Activated T-cell treated with anti-CD3 and anti-CD28 coated beads for 48 hours (primary cell): ENCODE results near the gene MUSTN1.

ENCODE experiments used
- DNase-seq: peaks from one replicate; pipeline ENCODE4 v3.0.0-alpha.2; 2020; ENCODE audit warnings: low read depth

MUSTN1 gene

GRCh38 chr3:52834871-52835501, at the start of gene MUSTN1:
Gene MUSTN1 (minus strand): TSS chr3:52835019. CDS start chr3:52834948, 71 bp downstream.
- DNase-seq: no peak

- DNase-seq: no peak
Measured at GRCh38 chr3:52882377-52882776, 47.6 kb upstream of the MUSTN1 start.

- DNase-seq: no peak
Measured at GRCh38 chr3:52881871-52882270, 47.1 kb upstream of the MUSTN1 start.

DNA sequence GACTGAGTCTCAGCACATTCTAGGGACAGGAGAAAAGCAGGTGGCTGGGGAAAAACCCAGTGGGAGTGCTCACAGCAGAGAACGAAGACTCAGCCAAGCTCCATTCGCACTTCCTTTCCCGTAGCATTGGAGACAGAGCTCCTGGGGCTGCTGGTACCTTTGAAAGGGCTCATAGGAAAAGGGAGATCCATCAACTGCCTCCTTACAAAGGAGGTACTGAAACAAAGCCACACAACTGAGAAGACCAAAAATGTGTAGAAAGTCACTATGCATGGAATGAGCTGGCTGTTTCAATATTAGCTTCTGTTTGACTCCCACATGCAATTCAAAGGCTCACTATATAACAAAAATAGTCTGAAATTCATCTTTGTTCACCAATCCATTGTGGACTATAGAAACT, 45.7 kb upstream of the MUSTN1 start:
- DNase-seq: no peak

DNA sequence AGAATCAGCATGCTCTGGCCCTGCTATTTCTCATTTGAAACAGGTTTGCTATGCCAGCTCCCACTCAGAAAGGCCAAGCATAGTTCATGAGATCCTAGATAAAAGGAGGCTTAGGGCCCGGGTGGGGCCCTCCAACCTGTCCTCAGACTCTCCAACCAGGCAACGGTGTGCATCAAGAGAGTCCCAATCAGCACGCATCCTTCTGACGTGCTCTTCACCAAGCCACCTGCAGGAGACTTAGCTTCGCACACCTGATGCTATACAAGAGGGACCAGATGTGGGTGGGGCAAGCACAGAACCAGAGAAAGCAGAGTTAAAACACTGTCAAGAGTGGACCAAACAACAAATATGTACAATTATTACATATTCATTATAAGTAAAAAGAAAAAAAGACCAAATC, 45.2 kb upstream of the MUSTN1 start:
- no peak for DNase-seq

- DNase-seq: no peak
Measured at GRCh38 chr3:52879581-52879980, 44.8 kb upstream of the MUSTN1 start.

GRCh38 chr3:52879090-52879489, 44.3 kb upstream of the MUSTN1 start:
- DNase-seq: no peak

DNA sequence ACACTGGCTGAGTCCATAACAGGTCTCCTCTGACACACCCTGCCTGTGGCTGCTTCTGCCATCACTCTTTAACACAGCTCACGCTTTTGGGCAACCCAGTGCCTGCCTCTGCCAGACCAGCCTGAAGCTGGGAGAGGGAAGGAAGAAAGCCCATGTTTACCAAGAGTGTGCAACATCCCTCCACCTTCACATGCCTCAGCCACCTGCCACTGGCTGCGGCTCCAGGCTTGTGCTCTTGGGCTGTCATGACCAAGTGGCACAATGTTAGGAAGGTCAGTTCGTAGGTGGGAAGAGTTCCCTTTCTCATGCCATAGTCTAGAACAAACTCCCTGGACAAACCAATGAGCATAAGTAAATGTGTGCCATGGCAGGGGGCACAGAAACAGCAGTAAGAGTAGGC, 42.3 kb upstream of the MUSTN1 start:
- DNase-seq: no peak

GRCh38 chr3:52874864-52875587, 40.2 kb upstream of the MUSTN1 start:
- DNase-seq: no peak

GRCh38 chr3:52874160-52874701, 39.4 kb upstream of the MUSTN1 start:
- DNase-seq: no peak

GRCh38 chr3:52873433-52874159, 38.8 kb upstream of the MUSTN1 start:
- no peak for DNase-seq

DNA sequence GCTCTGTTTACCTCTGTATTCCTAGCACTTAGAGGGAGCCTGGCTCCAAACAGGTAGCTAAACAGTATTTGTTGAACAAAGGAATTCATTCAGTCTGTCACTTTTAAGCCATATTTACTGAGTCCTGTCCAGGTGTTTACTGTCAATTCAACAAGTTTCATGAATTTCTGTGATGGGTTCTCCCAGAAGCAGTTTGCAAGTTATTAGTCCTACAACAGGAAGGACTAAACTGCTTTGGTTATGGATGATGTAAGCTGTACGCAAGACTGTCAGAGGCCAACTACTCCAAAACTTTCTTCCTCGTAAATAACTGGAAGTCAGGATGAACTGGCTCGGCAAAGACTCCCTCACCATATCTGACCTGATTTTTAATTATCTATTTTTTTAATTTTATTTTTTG, 37.4 kb upstream of the MUSTN1 start:
- DNase-seq: no peak

DNA sequence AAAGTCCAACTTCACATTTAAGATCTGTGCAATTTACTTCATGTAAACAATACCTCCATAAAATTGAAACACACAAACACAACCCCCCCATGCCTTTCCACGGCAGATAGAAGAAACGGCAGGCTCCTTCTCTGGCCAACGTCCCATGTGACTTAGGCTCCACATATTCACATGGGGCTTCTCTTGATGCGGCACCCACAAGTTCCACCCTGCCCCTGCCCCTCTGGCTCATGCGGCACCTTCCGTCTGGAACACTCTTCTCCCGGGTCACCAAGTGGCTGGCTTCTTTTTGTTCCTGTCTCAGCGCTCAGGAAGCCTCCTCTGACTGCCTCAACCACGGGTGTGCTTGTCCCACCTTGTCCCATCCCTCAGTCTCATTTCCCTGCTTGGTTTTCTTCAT, 36.9 kb upstream of the MUSTN1 start:
- no peak for DNase-seq

- DNase-seq: no peak
Measured at GRCh38 chr3:52870471-52870870, 35.7 kb upstream of the MUSTN1 start.

DNA sequence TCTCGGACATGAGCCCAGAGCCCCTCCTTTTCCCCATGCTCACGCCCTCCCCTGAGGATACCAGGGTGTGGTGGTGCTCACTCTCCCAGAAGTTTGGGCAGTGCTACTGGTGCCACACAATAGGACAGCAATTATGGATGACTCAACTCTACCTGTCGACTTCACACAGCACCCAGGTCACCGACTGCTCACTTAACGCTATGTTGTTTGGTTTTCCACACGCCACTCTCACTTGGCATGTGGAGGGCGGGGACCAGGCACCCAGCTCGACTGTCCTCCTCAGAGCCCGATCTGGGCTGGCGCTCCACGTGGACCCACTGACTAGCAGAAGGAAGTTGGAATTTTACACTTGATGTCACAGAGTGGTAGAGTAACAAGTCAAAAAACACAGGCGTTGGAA, 31.6 kb upstream of the MUSTN1 start:
- DNase-seq: no peak

DNA sequence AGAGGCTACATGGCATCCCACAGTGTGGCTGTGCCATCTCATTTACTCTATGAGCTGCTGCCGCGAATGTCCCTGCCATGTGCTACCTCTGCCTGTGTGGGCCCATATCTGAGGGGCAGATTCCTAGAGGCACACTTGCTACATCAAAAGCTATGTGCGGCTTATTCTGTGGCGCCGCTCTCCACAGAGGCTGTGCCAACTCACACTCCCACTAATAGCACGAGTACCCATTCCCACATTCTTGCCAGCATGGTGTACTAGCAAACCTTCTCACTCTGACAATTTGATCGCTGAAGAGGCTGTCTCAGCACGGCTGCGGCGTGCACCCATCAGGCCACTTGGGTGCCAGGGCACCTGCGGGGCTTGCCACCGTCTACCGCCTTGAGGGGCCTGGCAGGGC, 31.2 kb upstream of the MUSTN1 start:
- DNase-seq: no peak

DNA sequence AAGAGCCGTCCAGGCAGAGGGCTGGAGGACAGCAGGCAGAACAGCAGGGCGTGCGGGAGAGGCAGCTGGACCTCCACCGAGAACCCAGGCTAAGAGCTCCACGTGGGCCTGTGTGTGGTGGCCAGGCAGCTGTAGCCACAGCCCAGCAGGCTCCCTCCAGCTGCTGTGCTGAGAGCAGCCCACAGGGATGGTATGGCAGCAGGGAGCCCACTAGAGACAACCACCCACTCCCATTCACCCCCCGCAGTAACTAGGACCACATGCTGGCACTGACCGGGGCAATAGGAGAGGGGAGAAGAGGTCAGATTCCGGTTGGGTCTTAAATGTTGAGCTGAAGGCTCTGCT, 25.6 kb upstream of the MUSTN1 start:
- DNase-seq: no peak

GRCh38 chr3:52859686-52860423, 25.0 kb upstream of the MUSTN1 start:
- DNase-seq: no peak

- no peak for DNase-seq
Measured at GRCh38 chr3:52857864-52858263, 23.0 kb upstream of the MUSTN1 start.

GRCh38 chr3:52857133-52857532, 22.3 kb upstream of the MUSTN1 start:
- no peak for DNase-seq

DNA sequence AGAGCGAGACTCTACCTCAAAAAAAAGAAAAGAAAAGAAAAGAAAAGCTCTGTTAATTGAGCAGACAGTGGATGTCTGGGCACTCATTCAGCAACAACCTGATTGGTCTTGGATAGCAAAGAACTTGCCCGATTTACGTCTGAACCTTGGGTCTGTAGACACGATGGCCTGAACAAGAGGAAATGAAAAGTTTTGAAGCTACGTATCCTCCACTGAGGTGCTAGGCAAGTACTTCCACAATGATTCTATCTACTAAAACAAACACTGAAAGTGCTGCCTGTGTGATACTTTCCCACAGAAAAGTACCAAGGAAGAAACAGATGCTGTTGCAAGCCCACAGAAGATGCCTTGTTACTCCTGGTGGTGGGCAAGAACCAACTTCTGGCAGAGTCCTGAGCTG, 21.8 kb upstream of the MUSTN1 start:
- no peak for DNase-seq

DNA sequence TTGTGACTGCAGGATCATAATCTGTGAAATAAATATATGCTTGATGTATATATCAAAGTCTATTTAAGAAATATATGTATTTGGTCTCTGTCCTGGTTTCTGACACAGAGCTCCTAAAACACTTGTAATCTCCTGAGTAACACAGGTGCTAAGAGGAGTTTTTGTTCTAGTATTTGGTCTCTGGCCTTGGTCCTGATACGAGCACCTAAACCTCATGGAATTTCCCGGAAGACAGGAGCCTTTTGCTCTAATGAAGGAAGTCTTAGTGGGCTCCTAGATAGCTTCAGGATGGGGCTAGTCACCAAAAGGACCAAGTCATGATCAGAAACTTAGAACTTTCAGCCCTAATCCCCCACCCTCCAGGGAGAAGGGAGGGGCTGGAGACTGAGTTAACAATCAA, 19.2 kb upstream of the MUSTN1 start:
- DNase-seq: no peak
